ENCODE data around the gene GALNT18.

The GALNT18 gene

GRCh38 chr11:11396301-11397035 is 225.3 kb downstream of the GALNT18 start:
- no peak for TF ChIP-seq ZFX (IDR thresholded peaks at IDR 0.05)
- no peak for TF ChIP-seq CTCF (conservative IDR thresholded peaks at IDR 0.05)
- no peak overlapping the region for H3K27ac ChIP-seq

GRCh38 chr11:11395126-11395525 is 226.7 kb downstream of the GALNT18 start:
- no peak for TF ChIP-seq CTCF (conservative IDR thresholded peaks at IDR 0.05)
- no peak for TF ChIP-seq ZFX (IDR thresholded peaks at IDR 0.05)
- H3K27ac ChIP-seq: no peak overlapping the region

- no peak for TF ChIP-seq CTCF (conservative IDR thresholded peaks at IDR 0.05)
- TF ChIP-seq ZFX (IDR thresholded peaks at IDR 0.05): no peak
- H3K27ac ChIP-seq: no peak overlapping the region
These were observed 227.6 kb downstream of the GALNT18 start for GRCh38 chr11:11394241-11394640.

- no peak overlapping the region for H3K27ac ChIP-seq
- TF ChIP-seq ZFX (IDR thresholded peaks at IDR 0.05): no peak
- TF ChIP-seq CTCF (conservative IDR thresholded peaks at IDR 0.05): no peak
These were observed 229.9 kb downstream of the GALNT18 start for GRCh38 chr11:11391796-11392463.

GRCh38 chr11:11391169-11391568 is 230.6 kb downstream of the GALNT18 start:
- no peak overlapping the region for H3K27ac ChIP-seq
- TF ChIP-seq ZFX (IDR thresholded peaks at IDR 0.05) (no peak), CTCF (conservative IDR thresholded peaks at IDR 0.05) (no peak)

- TF ChIP-seq CTCF (conservative IDR thresholded peaks at IDR 0.05): no peak
- TF ChIP-seq ZFX (IDR thresholded peaks at IDR 0.05): no peak
- no peak overlapping the region for H3K27ac ChIP-seq
These were observed 231.6 kb downstream of the GALNT18 start for GRCh38 chr11:11390068-11390771.

GRCh38 chr11:11389238-11389637 is 232.6 kb downstream of the GALNT18 start:
- TF ChIP-seq ZFX (IDR thresholded peaks at IDR 0.05) (no peak), CTCF (conservative IDR thresholded peaks at IDR 0.05) (no peak)
- peak overlapping the region; percentile 21; the same call in 1 of the 2 replicates for H3K27ac ChIP-seq
